GM19351 (cell line): ENCODE results near the gene SRRM3.
"Not testable (repeated sequence)": the region's sequence is repeated elsewhere in the genome, so short reads cannot be mapped to it uniquely, and the experiment has no call there.

Experiments
- ATAC-seq: cut with Tn5 transposase; IDR thresholded peaks from one replicate; pipeline ENCODE4 v1.9.1; 2021; ENCODE audit warnings: mild to moderate bottlenecking, moderate library complexity; ENCODE audit not compliant: unreplicated experiment

The SRRM3 gene

DNA sequence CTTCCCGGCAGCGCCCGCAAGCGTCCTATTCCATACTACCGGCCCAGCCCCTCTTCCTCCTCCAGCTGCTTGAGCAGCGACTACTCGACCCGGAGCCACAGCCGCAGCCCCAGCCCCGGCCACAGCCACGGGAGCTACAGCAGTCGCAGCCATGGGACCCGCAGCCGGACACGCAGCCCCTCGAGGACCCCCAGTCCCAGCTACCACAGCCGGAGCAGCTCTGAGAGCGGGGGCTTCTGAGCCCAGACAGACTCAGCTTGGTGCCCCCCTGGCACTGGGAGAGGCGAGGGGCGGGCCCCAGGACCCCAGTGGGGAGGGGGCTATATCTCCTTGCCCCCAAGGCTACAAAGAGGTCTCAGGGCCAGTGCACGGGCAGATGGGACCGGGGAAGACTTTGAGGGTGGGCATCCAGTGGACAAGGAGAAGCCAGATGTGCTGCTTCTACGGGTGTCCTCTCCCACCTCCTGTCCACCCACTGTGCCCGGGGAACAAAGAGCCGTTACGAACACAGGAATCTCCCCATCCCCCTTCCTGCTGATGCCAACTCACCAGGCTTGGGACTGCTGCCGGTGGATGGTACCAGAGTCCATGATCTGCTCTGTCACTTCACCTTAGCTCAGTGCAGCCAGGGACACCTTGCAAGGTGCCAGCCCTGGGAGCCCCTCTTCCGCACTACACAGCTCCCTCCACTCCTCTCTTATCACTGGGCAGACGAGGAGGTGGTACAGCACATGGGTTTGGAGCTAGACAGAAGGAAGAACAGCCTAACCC is 84.1 kb downstream of the SRRM3 start:
- ATAC-seq: no peak

GRCh38 chr7:76286842-76287403 is 85.2 kb downstream of the SRRM3 start:
- ATAC-seq: no peak

GRCh38 chr7:76290847-76291350 is 89.2 kb downstream of the SRRM3 start:
- not testable (repeated sequence) for ATAC-seq

DNA sequence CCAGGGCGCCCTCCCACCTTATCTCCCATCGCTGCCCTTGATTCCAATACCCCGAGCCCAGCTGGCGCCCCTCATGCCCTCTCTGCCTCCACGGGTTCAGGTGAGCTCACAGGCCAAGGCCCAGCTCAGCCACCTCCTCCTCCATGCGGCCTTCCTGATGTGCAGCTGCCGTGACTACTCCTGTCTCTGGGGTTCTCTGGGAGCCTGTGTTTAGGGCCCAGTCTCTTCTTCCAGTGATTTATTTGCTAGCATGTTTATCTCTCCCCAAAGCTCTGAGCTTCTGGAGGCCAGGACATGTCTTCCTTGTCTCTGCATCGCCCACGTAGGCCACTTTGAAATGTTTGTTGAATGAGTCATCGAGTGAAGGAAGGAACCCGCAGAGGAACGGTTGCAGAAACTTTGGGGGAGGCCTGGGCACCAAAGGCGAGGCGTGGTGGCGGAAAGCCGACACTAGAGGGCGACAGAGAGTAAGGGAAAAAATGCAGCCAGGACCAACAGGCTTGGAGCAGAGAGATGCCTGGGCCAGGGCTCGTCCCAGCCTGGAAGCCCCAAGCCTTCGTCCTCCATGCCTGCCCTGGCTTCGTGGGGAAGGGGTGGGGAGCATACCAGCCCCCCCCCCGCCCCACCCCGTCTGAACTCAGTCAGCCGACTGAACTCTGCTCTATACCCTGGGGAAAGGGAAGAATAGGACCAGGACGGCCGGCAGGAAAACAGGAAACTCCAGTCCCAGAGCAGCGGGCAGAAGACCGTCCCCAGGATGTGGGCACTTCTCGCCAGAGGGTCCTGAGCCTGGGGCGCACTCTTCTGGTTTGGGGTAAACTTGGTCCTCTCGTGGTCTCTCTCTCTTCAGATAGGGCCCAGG is 89.9 kb downstream of the SRRM3 start:
- peak; percentile 83 for ATAC-seq

DNA sequence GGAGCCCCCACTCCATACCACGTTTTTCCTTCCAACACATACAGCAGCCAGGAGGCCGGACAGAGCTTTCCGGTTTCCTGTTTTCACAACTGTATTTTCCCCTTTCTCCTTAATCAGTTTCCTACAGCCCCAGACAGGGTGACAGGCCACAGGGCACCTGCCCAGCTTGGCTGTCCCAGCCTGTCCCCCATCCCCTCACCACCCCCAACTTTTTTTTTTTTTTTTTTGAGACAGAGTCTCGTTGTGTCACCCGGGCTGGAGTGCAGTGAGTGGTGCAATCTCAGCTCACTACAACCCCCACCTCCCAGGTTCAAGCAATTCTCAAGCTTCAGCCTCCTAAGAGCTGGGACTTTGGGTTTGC is 90.5 kb downstream of the SRRM3 start:
- no peak for ATAC-seq

DNA sequence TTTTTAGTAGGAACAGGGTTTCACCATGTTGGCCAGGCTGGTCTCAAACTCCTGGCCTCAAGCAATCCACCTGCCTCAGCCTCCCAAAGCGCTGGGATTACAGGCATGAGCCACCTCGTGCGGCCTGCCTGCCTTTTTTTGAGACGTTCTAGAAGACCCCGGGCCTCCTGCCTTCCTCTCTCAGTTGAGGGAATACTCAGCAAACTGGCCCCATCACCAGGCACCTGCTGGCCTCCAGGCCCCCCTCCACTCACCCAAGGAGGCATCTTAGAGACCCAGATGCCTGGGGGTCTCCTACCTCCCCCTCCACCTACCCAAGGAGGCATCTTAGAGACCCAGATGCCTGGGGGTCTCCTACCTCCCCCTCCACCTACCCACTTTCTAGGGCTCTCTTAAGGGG is 91.2 kb downstream of the SRRM3 start:
- ATAC-seq: not testable (repeated sequence)

- no peak for ATAC-seq
These were observed 91.8 kb downstream of the SRRM3 start for GRCh38 chr7:76293407-76293901.

GRCh38 chr7:76294344-76295024 is 92.8 kb downstream of the SRRM3 start:
- ATAC-seq: no peak

GRCh38 chr7:76296743-76297740 is 95.3 kb downstream of the SRRM3 start:
- ATAC-seq: no peak

- no peak for ATAC-seq
These were observed 98.6 kb downstream of the SRRM3 start for GRCh38 chr7:76300166-76300731.

- ATAC-seq: no peak
These were observed 99.3 kb downstream of the SRRM3 start for GRCh38 chr7:76301000-76301399.

GRCh38 chr7:76302347-76303201 is 100.9 kb downstream of the SRRM3 start, which contains the start of gene HSPB1:
Gene HSPB1 (plus strand): TSS chr7:76302673. CDS start chr7:76302713, 40 bp downstream.
- ATAC-seq: peak; percentile 74

DNA sequence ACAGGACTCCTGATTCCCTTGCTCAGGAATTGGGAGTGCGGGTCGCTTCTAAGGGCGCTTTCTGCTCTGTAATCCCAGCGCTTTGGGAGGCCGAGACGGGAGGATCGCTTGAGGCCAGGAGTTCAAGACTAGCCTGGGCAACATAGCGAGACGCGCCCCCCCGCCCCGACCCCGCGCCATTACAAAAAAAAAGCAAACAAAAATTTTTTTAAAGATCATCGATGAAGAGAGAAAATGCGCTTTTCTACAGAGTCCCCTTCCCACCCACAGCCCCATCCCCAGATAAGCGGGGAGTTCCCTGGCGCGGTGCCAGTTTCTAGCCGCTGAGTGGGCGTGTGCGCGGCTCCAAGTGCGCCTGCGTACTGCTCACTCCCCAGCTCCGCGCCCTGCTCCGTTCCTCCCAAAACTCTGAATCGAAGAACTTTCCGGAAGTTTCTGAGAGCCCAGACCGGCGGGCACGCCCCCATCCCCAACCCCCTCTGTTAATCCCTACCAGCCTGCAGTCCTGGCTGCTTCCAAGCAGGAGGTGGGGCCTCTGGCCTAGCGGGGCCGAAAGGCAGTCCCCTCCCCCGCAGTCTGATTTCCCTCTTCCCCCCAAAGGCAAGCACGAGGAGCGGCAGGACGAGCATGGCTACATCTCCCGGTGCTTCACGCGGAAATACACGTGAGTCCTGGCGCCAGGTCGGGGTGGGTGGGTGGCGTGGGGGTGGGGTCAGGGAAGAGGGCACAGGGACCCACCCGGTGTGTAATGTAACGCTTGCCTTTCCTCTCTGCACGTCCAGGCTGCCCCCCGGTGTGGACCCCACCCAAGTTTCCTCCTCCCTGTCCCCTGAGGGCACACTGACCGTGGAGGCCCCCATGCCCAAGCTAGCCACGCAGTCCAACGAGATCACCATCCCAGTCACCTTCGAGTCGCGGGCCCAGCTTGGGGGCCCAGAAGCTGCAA is 101.8 kb downstream of the SRRM3 start:
- peak; percentile 46 for ATAC-seq

DNA sequence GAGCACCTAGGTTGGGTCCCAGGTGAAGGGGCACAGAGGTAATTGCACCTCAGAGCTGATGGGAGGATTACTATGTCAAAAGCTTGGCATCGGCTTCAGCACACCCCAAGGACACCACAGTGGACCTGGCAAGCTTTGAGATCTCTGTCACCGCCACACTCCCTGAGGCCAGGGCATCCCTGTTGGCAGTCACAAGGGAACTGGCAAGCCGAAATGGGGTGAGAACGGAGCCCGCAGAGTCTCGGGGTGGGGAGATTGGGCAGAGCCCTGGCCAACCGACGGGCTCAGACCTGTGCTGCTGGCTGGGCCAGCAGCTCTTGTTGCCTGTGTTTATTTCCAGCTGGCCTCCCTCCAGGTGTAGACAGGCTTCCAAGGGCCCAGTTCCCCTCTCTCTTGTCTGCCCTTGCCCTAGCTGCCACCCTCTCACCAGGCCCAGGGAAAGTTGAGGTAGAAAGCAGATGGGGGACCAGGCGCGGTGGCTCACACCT is 103.2 kb downstream of the SRRM3 start:
- no peak for ATAC-seq

- not testable (repeated sequence) for ATAC-seq
These were observed 107.2 kb downstream of the SRRM3 start for GRCh38 chr7:76308874-76309273.

DNA sequence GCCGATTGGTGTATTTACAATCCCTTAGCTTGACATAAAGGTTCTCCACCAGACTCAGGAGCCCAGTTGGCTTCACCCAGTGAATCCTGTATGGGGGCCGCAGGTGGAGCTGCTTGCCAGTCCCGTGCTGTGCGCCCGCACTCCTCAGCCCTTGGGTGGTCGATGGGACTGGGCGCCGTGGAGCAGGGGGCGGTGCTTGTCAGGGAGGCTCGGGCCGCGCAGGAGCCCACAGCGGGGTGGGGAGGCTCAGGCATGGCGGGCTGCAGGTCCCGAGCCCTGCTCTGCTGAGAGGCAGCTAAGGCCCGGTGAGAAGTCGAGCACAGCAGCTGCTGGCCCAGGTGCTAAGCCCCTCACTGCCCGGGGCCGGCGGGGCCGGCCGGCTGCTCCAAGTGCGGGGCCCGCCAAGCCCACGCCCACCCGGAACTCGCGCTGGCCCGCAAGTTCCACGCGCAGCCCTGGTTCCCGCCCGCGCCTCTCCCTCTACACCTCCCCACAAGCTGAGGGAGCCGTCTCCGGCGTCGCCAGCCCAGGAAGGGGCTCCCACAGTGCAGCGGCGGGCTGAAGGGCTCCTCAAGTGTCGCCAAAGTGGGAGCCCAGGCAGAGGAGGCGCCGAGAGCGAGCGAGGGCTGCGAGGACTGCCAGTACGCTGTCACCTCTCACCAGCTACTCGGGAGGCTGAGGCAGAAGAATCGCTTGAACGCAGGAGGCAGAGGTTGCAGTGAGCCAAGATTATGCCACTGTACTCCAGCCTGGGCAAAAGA is 107.8 kb downstream of the SRRM3 start:
- not testable (repeated sequence) for ATAC-seq
